Loucy (cell line): ENCODE data around the gene FHAD1.

Experiments used
- EZH2phosphoT487 ChIP-seq: fragments of 200-600 bp; IDR thresholded peaks from 2 replicates; pipeline ENCODE4 v1.6.1; 2018; ENCODE audit warnings: antibody characterized with exemption, mild to moderate bottlenecking, moderate library complexity, borderline replicate concordance
- TF ChIP-seq, protein P1 (sequence below): fragments of 200-600 bp; sonication (generic); conservative IDR thresholded peaks from 2 replicates; pipeline ENCODE4 v1.5.1; 2014; ENCODE audit warnings: mild to moderate bottlenecking, antibody characterized with exemption, low read length

DNA sequence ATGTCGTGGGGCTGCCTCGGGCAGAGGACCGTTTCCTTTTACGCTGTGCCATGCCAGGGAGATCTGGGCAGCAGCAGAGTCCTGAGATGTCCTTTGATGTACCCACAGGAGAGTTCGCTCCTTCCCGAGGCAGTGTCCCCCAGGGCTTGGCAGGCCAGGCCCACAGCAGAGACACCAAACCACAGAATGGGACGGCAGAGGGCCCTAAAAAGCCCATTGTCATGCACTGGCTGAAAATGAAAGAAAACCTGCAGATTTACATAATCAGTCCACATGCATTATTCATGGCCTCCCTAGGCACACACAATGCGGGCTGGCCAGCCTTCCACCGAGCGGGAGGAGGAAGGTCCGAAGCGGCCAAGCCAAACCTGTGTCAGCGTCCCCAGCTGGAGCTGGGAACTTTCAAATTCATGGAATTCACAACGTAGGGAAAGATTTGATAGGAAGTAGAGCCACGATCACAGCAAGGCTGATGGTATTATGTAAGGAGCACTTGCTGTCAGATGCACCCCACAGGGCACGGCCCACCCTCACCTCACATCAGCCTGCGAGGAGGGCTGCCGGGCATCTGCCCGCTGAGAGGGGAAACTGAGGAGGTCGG is 137.4 kb downstream of the FHAD1 start:
- TF ChIP-seq EZH2phosphoT487: no peak
- TF ChIP-seq, protein P1, sequence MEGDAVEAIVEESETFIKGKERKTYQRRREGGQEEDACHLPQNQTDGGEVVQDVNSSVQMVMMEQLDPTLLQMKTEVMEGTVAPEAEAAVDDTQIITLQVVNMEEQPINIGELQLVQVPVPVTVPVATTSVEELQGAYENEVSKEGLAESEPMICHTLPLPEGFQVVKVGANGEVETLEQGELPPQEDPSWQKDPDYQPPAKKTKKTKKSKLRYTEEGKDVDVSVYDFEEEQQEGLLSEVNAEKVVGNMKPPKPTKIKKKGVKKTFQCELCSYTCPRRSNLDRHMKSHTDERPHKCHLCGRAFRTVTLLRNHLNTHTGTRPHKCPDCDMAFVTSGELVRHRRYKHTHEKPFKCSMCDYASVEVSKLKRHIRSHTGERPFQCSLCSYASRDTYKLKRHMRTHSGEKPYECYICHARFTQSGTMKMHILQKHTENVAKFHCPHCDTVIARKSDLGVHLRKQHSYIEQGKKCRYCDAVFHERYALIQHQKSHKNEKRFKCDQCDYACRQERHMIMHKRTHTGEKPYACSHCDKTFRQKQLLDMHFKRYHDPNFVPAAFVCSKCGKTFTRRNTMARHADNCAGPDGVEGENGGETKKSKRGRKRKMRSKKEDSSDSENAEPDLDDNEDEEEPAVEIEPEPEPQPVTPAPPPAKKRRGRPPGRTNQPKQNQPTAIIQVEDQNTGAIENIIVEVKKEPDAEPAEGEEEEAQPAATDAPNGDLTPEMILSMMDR: no peak
